Thymus (tissue), 11 donors: ENCODE data around the gene CDX1. TPM values are rescaled to one million over a fixed set of nuclear protein-coding genes. Genes with fewer than 3 reads are reported as not detected.

ENCODE experiments used
- DNase-seq, 9 donors: peaks; one replicate each; pipeline ENCODE4 v3.0.0-alpha.2; 2013; ENCODE audit warnings: low spot score in 9 of 9, low read depth in 6 of 9, missing footprints in 1 of 9
- H3K27ac ChIP-seq, 2 donors: one replicate each; pipeline ENCODE4 v1.5.1; 2013; ENCODE audit warnings: control low read depth in 1 of 2, low read depth in 1 of 2, low read length in 1 of 2, mild to moderate bottlenecking in 1 of 2, moderate library complexity in 1 of 2
- H3K27me3 ChIP-seq, 2 donors: one replicate each; pipeline ENCODE4 v1.5.1; 2013; ENCODE audit warnings: low read length in 1 of 2; ENCODE audit not compliant: control insufficient read depth in 2 of 2, insufficient read depth in 1 of 2
- H3K36me3 ChIP-seq, 2 donors: one replicate each; pipeline ENCODE4 v1.5.1; 2013; ENCODE audit warnings: low read length in 1 of 2, mild to moderate bottlenecking in 1 of 2, moderate library complexity in 1 of 2; ENCODE audit not compliant: control insufficient read depth in 2 of 2, insufficient read depth in 2 of 2
- H3K4me1 ChIP-seq, 2 donors: one replicate each; pipeline ENCODE4 v1.5.1; 2013; ENCODE audit warnings: low read length in 2 of 2; ENCODE audit not compliant: control insufficient read depth in 2 of 2, insufficient read depth in 2 of 2
- H3K4me3 ChIP-seq, 2 donors: one replicate each; pipeline ENCODE4 v1.5.1; 2013; ENCODE audit warnings: low read length in 2 of 2, control low read depth in 1 of 2, mild to moderate bottlenecking in 1 of 2
- H3K9me3 ChIP-seq, 2 donors: one replicate each; pipeline ENCODE4 v1.5.1; 2013; ENCODE audit warnings: low read length in 1 of 2, mild to moderate bottlenecking in 1 of 2; ENCODE audit not compliant: control insufficient read depth in 2 of 2, insufficient read depth in 1 of 2
- whole genome bisulfite sequencing: extraction: QIAGEN DNeasy Blood & Tissue Kit; methylation state at CpG from one replicate; pipeline ENCODE4 v1.1.7; 2013; 5-methylcytosine and 5-hydroxymethylcytosine counted together
- polyA plus RNA-seq: library from polyadenylated mRNA; stranded (reverse); fragments of 200-250 nt; gene quantifications from one replicate; pipeline ENCODE4 v1.2.3, GENCODE V29; 2013
- total RNA-seq: library from RNA; stranded (reverse); fragments of 120-200 nt; gene quantifications from one replicate; pipeline ENCODE4 v1.2.4, GENCODE V29; 2013
- donor health status: healthy.

The CDX1 gene
- total and polyA plus RNA-seq, 2 donors: 0.85 to 1.3 TPM

GRCh38 chr5:150158170-150158949 is 8.2 kb upstream of the CDX1 start:
- Histone ChIP-seq H3K4me3 (no peak overlapping the region), H3K9me3 (no peaks in the 10 kb centered on the region), H3K27me3 (peaks cover 5 to 8% of the 10 kb centered on the region in 2 donors), H3K4me1 (peaks cover 4 to 47% of the 10 kb centered on the region in 2 donors), H3K27ac (no peak overlapping the region), H3K36me3 (no peaks in the 10 kb centered on the region)
- no peak for DNase-seq
- 87% methylated on average over 12 of the region's 12 CpGs for WGBS

GRCh38 chr5:150159031-150159430 is 7.5 kb upstream of the CDX1 start:
- H3K4me1 ChIP-seq: peaks cover 4 to 46% of the 10 kb centered on the region in 2 donors
- H3K36me3 ChIP-seq: no peaks in the 10 kb centered on the region
- H3K27me3 ChIP-seq: peaks cover 5 to 12% of the 10 kb centered on the region in 2 donors
- H3K27ac ChIP-seq: no peak overlapping the region
- no peak for DNase-seq
- H3K4me3 ChIP-seq: no peak overlapping the region
- H3K9me3 ChIP-seq: no peaks in the 10 kb centered on the region
- 94% methylated on average over 6 of the region's 6 CpGs for WGBS

GRCh38 chr5:150159741-150160179 is 6.8 kb upstream of the CDX1 start:
- Histone ChIP-seq H3K9me3 (no peaks in the 10 kb centered on the region), H3K27ac (no peak overlapping the region), H3K4me3 (no peak overlapping the region), H3K4me1 (peaks cover 4 to 39% of the 10 kb centered on the region in 2 donors), H3K27me3 (peaks cover 5 to 16% of the 10 kb centered on the region in 2 donors), H3K36me3 (no peaks in the 10 kb centered on the region)
- 72% methylated on average over 9 of the region's 9 CpGs for WGBS
- DNase-seq: peak in 3 of 9 donors; percentile 22 to 45 (median 30)

GRCh38 chr5:150160448-150161081 is 6.0 kb upstream of the CDX1 start:
- DNase-seq: no peak
- Histone ChIP-seq H3K27ac (no peak overlapping the region), H3K4me3 (no peak overlapping the region), H3K36me3 (no peaks in the 10 kb centered on the region), H3K4me1 (peaks cover 4 to 33% of the 10 kb centered on the region in 2 donors), H3K9me3 (no peaks in the 10 kb centered on the region), H3K27me3 (peaks cover 5 to 22% of the 10 kb centered on the region in 2 donors)
- WGBS: 91% methylated on average over 5 of the region's 5 CpGs

GRCh38 chr5:150161242-150162141 is 5.1 kb upstream of the CDX1 start:
- WGBS: 63% methylated on average over 14 of the region's 14 CpGs
- Histone ChIP-seq H3K27ac (no peak overlapping the region), H3K4me3 (no peak overlapping the region), H3K36me3 (no peaks in the 10 kb centered on the region), H3K4me1 (peaks cover 0 to 23% of the 10 kb centered on the region in 2 donors), H3K27me3 (peaks cover 6 to 24% of the 10 kb centered on the region in 2 donors), H3K9me3 (no peaks in the 10 kb centered on the region)
- peak in 7 of 9 donors; percentile 18 to 69 (median 44) for DNase-seq

GRCh38 chr5:150162142-150162513 is 4.5 kb upstream of the CDX1 start:
- Histone ChIP-seq H3K27ac (no peak overlapping the region), H3K36me3 (no peaks in the 10 kb centered on the region), H3K4me3 (no peak overlapping the region), H3K27me3 (peaks cover 10 to 30% of the 10 kb centered on the region in 2 donors), H3K9me3 (no peaks in the 10 kb centered on the region), H3K4me1 (peaks cover 0 to 23% of the 10 kb centered on the region in 2 donors)
- 89% methylated on average over 3 of the region's 3 CpGs for WGBS
- no peak for DNase-seq

GRCh38 chr5:150163035-150163434 is 3.5 kb upstream of the CDX1 start:
- no peak for DNase-seq
- Histone ChIP-seq H3K36me3 (no peaks in the 10 kb centered on the region), H3K9me3 (no peaks in the 10 kb centered on the region), H3K27ac (no peak overlapping the region), H3K27me3 (peaks cover 19 to 39% of the 10 kb centered on the region in 2 donors), H3K4me3 (no peak overlapping the region), H3K4me1 (peaks cover 0 to 27% of the 10 kb centered on the region in 2 donors)
- 86% methylated on average over 3 of the region's 3 CpGs for WGBS

GRCh38 chr5:150163547-150164059 is 3.0 kb upstream of the CDX1 start:
- Histone ChIP-seq H3K4me3 (no peak overlapping the region), H3K27ac (no peak overlapping the region), H3K36me3 (no peaks in the 10 kb centered on the region), H3K9me3 (no peaks in the 10 kb centered on the region), H3K4me1 (peaks cover 0 to 27% of the 10 kb centered on the region in 2 donors), H3K27me3 (peaks cover 24 to 45% of the 10 kb centered on the region in 2 donors)
- DNase-seq: no peak
- WGBS: 87% methylated on average over 13 of the region's 13 CpGs
